ENCODE data around the gene PLXNA4. TPM values are rescaled to one million over a fixed set of nuclear protein-coding genes. Genes with fewer than 3 reads are reported as not detected.

PLXNA4 gene
- total RNA-seq, 1 donor from 2014 or later, result 13.6 TPM

DNA sequence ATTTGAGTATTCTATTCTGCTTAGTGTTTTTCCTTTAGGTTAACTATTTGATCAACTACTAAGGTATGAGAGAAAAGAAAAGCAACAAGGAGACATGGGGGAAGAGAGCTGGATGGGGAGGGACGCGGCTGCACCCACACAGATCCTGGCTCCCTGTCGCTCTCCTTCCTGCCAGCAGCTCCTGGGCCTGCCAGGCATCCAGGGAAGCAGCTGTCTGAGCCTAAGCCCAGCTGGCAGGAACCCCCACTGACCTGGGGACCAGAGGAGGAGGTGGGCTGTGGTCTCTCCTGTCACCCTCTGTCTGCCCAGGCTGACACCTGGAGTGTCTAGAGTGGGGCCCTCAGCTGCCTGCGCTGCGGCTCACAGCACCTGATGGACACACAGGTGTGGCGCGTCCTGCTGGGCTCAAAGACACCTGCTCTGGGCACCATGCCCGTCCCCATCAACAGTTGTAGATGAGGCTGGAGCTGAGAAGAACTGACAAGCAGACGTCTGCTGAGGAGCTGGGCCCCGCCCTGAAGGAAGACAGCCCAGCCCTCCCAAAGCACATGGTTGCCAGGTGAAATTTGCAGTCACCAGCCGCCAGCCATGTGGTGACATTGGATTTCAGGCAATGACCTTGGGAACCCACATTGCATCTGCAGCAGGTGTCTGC, 207.9 kb downstream of the PLXNA4 start:
- TF ChIP-seq, protein P1, sequence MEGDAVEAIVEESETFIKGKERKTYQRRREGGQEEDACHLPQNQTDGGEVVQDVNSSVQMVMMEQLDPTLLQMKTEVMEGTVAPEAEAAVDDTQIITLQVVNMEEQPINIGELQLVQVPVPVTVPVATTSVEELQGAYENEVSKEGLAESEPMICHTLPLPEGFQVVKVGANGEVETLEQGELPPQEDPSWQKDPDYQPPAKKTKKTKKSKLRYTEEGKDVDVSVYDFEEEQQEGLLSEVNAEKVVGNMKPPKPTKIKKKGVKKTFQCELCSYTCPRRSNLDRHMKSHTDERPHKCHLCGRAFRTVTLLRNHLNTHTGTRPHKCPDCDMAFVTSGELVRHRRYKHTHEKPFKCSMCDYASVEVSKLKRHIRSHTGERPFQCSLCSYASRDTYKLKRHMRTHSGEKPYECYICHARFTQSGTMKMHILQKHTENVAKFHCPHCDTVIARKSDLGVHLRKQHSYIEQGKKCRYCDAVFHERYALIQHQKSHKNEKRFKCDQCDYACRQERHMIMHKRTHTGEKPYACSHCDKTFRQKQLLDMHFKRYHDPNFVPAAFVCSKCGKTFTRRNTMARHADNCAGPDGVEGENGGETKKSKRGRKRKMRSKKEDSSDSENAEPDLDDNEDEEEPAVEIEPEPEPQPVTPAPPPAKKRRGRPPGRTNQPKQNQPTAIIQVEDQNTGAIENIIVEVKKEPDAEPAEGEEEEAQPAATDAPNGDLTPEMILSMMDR (conservative IDR thresholded peaks at IDR 0.05), result no peak
- DNase-seq (ENCODE audit: extremely low spot score, unreplicated experiment), result no peak
- Mint-ChIP-seq H3K4me3 (no peak overlapping the region), H3K36me3 (no peaks in the 10 kb centered on the region), H3K27ac (no peak overlapping the region), H3K9me3 (no peaks in the 10 kb centered on the region), H3K27me3 (peaks cover 8% of the 10 kb centered on the region), H3K4me1 (ENCODE audit: unreplicated experiment) (peaks cover 7% of the 10 kb centered on the region)

DNA sequence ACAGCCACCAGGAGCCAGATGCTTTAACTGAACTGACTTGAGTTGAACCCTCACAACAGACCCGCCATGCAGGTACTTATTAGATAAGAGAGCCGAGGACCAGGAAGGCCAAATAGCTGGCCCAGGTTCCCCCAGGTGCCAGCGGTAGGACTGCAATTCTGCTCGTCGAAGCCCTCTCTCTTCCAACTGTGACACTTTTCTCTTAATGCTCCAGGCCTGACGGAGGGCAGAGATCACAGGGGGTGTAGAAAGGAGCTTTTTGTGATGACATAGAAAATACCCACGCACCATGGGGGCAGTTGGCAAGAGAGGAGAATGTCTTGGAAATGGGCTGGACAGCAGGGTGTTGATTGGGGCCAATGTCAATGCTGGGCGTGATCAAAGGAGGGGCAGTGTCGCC, 208.5 kb downstream of the PLXNA4 start:
- Mint-ChIP-seq H3K4me1 (ENCODE audit: unreplicated experiment) (peaks cover 7% of the 10 kb centered on the region), H3K27ac (no peak overlapping the region), H3K9me3 (no peaks in the 10 kb centered on the region), H3K27me3 (peaks cover 8% of the 10 kb centered on the region), H3K4me3 (no peak overlapping the region), H3K36me3 (no peaks in the 10 kb centered on the region)
- TF ChIP-seq, protein P1 (conservative IDR thresholded peaks at IDR 0.05), result no peak
- DNase-seq (ENCODE audit: extremely low spot score, unreplicated experiment), result no peak

DNA sequence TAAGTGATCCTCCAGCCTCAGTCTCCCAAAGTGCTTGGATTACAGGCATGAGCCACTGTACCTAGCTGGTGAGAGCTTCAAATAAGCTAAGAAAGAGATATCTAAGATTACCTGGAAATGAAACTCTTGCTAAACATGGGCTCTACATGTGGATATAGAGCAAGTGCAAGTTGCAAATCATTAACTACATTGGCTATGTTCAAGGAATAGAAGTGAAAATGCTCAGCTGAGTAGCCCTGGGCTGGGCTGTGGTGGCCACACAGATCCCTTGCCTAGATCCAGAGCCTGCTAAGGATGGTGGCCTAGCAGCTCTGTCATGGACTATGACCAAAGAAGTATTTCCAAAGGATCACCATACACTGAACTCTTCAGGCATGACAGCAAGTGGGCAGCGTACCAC, 209.3 kb downstream of the PLXNA4 start:
- no peak overlapping the region for H3K27ac Mint-ChIP-seq
- TF ChIP-seq, protein P1 (conservative IDR thresholded peaks at IDR 0.05), result no peak
- H3K4me1 Mint-ChIP-seq (ENCODE audit: unreplicated experiment), result peaks cover 7% of the 10 kb centered on the region
- no peak overlapping the region for H3K4me3 Mint-ChIP-seq
- H3K27me3 Mint-ChIP-seq, result peaks cover 8% of the 10 kb centered on the region
- no peak for DNase-seq (ENCODE audit: extremely low spot score, unreplicated experiment)
- H3K9me3 Mint-ChIP-seq, result no peaks in the 10 kb centered on the region
- H3K36me3 Mint-ChIP-seq, result no peaks in the 10 kb centered on the region

DNA sequence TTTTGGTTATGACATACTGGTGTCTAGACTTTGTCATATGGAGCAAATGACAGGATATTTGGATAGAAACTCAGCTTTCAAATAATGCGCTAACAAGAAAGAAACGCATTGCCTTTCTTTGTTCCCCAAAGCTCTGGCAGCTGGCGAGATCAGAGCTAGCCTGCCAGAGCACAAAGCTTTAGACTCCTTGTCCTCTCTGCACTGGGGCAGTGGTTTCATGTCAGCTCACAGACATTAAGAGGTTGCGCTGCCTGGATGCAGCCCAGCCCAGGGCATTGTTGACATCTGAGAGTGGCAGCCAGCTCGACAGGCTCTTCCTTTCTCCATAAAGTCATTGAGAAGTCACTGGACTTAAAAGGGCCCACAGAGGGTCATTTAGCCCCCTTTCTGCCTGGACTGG, 212.0 kb downstream of the PLXNA4 start:
- Mint-ChIP-seq H3K27ac (no peak overlapping the region), H3K4me1 (ENCODE audit: unreplicated experiment) (peaks cover 15% of the 10 kb centered on the region), H3K4me3 (no peak overlapping the region), H3K27me3 (peaks cover 8% of the 10 kb centered on the region), H3K36me3 (no peaks in the 10 kb centered on the region), H3K9me3 (no peaks in the 10 kb centered on the region)
- DNase-seq (ENCODE audit: extremely low spot score, unreplicated experiment), result no peak
- TF ChIP-seq, protein P1 (conservative IDR thresholded peaks at IDR 0.05), result no peak

DNA sequence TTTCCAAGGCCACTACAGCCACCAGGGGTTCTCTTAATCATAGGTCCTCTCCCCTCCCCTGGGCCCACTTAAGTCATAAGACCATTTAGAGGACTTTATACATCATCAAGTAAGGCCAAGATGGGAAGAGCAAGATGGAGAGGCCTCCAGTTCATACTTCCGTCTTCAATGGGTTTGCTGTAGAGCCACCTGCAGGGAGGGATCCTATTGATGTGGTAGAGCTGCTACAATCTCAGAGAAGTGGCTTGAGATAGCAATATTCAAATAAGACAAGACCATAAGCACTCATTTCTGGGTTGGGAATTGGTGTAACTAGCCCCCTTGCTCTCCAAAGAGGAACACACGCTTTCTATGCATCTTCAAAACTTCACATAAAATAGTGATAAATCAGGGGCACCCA, 214.2 kb downstream of the PLXNA4 start:
- no peak for DNase-seq (ENCODE audit: extremely low spot score, unreplicated experiment)
- TF ChIP-seq, protein P1 (conservative IDR thresholded peaks at IDR 0.05), result no peak
- Mint-ChIP-seq H3K36me3 (no peaks in the 10 kb centered on the region), H3K4me3 (no peak overlapping the region), H3K4me1 (ENCODE audit: unreplicated experiment) (peaks cover 10% of the 10 kb centered on the region), H3K27ac (no peak overlapping the region), H3K9me3 (no peaks in the 10 kb centered on the region), H3K27me3 (peaks cover 7% of the 10 kb centered on the region)

Measured in type B pancreatic cell (in vitro differentiated cells).